HG02763 (cell line): ENCODE data around the gene TMCC2.

Source experiments
- ATAC-seq: cut with Tn5 transposase; IDR thresholded peaks from one replicate; pipeline ENCODE4 v1.9.1; 2021; ENCODE audit warnings: mild to moderate bottlenecking, moderate library complexity; ENCODE audit not compliant: unreplicated experiment

TMCC2 gene

GRCh38 chr1:205319081-205320018, 91.6 kb downstream of the TMCC2 start:
- no peak for ATAC-seq

GRCh38 chr1:205321162-205321958, 93.6 kb downstream of the TMCC2 start, which contains the start of gene NUAK2:
TSS of gene NUAK2 (minus strand) at chr1:205321745. CDS start at chr1:205321628, 117 bp downstream.
- peak; percentile 55 for ATAC-seq

- ATAC-seq: no peak
Observed at GRCh38 chr1:205321959-205322283, 94.2 kb downstream of the TMCC2 start.
